Endothelial cell of umbilical vein (primary cell): Measurements from ENCODE around the gene AGPS. TPM values are rescaled to one million over a fixed set of nuclear protein-coding genes. Genes with fewer than 3 reads are reported as not detected.
A peak's percentile ranks its signal among the peaks of the same experiment; 100 is the strongest.

ENCODE experiments used
- BruUV-seq: library from RNA; stranded (reverse); fragments of 400-500 nt; replicated peaks from 2 replicates; lab custom pipeline; 2021; lab: Mats Ljungman, UMichigan
- CTCF ChIA-PET: fragments of 300-600, 350-600 bp; sonication (Branson Sonifier 250); formaldehyde crosslinking; loops from one replicate; lab custom pipeline; 2021; ENCODE audit warnings: antibody characterized with exemption, inconsistent platforms; lab: Charles Lee
- POLR2A ChIA-PET: fragments of 300-600, 350-600 bp; sonication (Branson Sonifier 250); formaldehyde crosslinking; loops from one replicate; lab custom pipeline; 2021; ENCODE audit warnings: antibody characterized with exemption, inconsistent platforms; lab: Charles Lee
- DNase-seq: peaks from one replicate; pipeline ENCODE4 v3.0.0-alpha.2; 2011; ENCODE audit warnings: low read depth, low spot score
- FAIRE-seq: peaks from 2 replicates; lab custom pipeline; 2011; peaks lifted over from hg19 to GRCh38; lab: Jason Lieb, UNC
- H2AFZ ChIP-seq: 2 replicates; pipeline ENCODE4 v1.6.0; 2012; ENCODE audit warnings: low read depth, low read length, control low read depth, inconsistent platforms
- H3K27ac ChIP-seq: 2 replicates; pipeline ENCODE4 v1.5.1; 2011; ENCODE audit warnings: low read depth, mild to moderate bottlenecking, control low read depth, low read length, moderate library complexity; ENCODE audit not compliant: insufficient read depth
- H3K27me3 ChIP-seq, 2 experiments: 2 replicates each; pipeline versions ENCODE4 v1.6.0 to v1.6.1; 2011; ENCODE audit warnings: low read length in 2 of 2, mixed read lengths in 1 of 2; ENCODE audit not compliant: control insufficient read depth in 2 of 2, insufficient read depth in 2 of 2
- H3K36me3 ChIP-seq, 2 experiments: 2 replicates in 1 of 2; 3 replicates in 1 of 2; pipeline ENCODE4 v1.5.1; 2011; ENCODE audit warnings: low read length in 2 of 2, mild to moderate bottlenecking in 1 of 2, moderate library complexity in 1 of 2; ENCODE audit not compliant: control insufficient read depth in 2 of 2, insufficient read depth in 2 of 2; ENCODE audit errors: extremely low read depth in 1 of 2
- H3K4me1 ChIP-seq: 3 replicates; pipeline ENCODE4 v1.5.1; 2011; ENCODE audit warnings: mild to moderate bottlenecking, low read length; ENCODE audit not compliant: control insufficient read depth, insufficient read depth; ENCODE audit errors: extremely low read depth
- H3K4me2 ChIP-seq: 2 replicates; pipeline ENCODE4 v1.6.1; 2011; ENCODE audit warnings: low read length, control low read depth, mixed read lengths; ENCODE audit not compliant: insufficient read depth
- H3K4me3 ChIP-seq, 3 experiments: fragments of 200-600 bp in 1 of 3; sonication (generic), shearing (Covaris generic) in 1 of 3; replicated peaks in 1 of 3; 2 replicates each; pipeline ENCODE4 v1.5.1; 2011 to 2016; ENCODE audit warnings: control low read depth in 3 of 3, low read length in 3 of 3, mild to moderate bottlenecking in 2 of 3, inconsistent platforms in 1 of 3, low read depth in 1 of 3, moderate library complexity in 1 of 3; ENCODE audit not compliant: insufficient read depth in 1 of 3
- H3K79me2 ChIP-seq: 2 replicates; pipeline ENCODE4 v1.6.0; 2012; ENCODE audit warnings: low read length, inconsistent platforms; ENCODE audit not compliant: control insufficient read depth, insufficient read depth
- H3K9ac ChIP-seq: replicated peaks from 2 replicates; pipeline ENCODE3; 2011; ENCODE audit warnings: low read length, control low read depth; ENCODE audit not compliant: insufficient read depth; ENCODE audit errors: extremely low read depth
- H3K9me1 ChIP-seq: replicated peaks from 3 replicates; pipeline ENCODE4 v1.6.0; 2011; ENCODE audit warnings: mild to moderate bottlenecking, low read length; ENCODE audit not compliant: control insufficient read depth, insufficient read depth; ENCODE audit errors: extremely low read depth
- H3K9me3 ChIP-seq: replicated peaks from 2 replicates; pipeline ENCODE4 v1.5.1; 2012; ENCODE audit warnings: low read length, inconsistent platforms; ENCODE audit not compliant: control insufficient read depth, insufficient read depth
- H4K20me1 ChIP-seq: replicated peaks from 2 replicates; pipeline ENCODE3; 2011; ENCODE audit warnings: mild to moderate bottlenecking, low read length; ENCODE audit not compliant: control insufficient read depth, insufficient read depth; ENCODE audit errors: extremely low read depth
- CTCF ChIP-seq, 2 donors: IDR thresholded peaks; 1 replicate in 1 of 2; 2 replicates in 1 of 2; pipeline ENCODE4 v1.5.1; 2011; ENCODE audit warnings: low read length in 2 of 2, mild to moderate bottlenecking in 2 of 2, moderate library complexity in 2 of 2, control low read depth in 1 of 2, inconsistent platforms in 1 of 2, low read depth in 1 of 2; ENCODE audit not compliant: insufficient read depth in 1 of 2; ENCODE audit errors: extremely low read depth in 1 of 2
- EZH2 ChIP-seq: IDR thresholded peaks from 2 replicates; pipeline ENCODE4 v1.6.1; 2012; ENCODE audit warnings: borderline replicate concordance, low read depth, mild to moderate bottlenecking, moderate library complexity, low read length, inconsistent platforms; ENCODE audit not compliant: severe bottlenecking
- FOS ChIP-seq: IDR thresholded peaks from 2 replicates; pipeline ENCODE4 v1.6.1; 2011; ENCODE audit warnings: mild to moderate bottlenecking, low read length, moderate library complexity, borderline replicate concordance; ENCODE audit not compliant: insufficient read depth
- GATA2 ChIP-seq: IDR thresholded peaks from 2 replicates; pipeline ENCODE4 v1.7.0; 2011; ENCODE audit warnings: low read depth, mild to moderate bottlenecking, moderate library complexity, mixed read lengths, low read length; ENCODE audit not compliant: insufficient read length, insufficient read depth
- JUN ChIP-seq: IDR thresholded peaks from 2 replicates; pipeline ENCODE4 v1.6.1; 2011; ENCODE audit warnings: borderline replicate concordance, low read depth; ENCODE audit not compliant: insufficient read length, insufficient read depth
- MAX ChIP-seq: IDR thresholded peaks from 2 replicates; pipeline ENCODE4 v1.6.1; 2011; ENCODE audit not compliant: insufficient read depth, insufficient read length
- MYC ChIP-seq: IDR thresholded peaks from one replicate; pipeline ENCODE4 v1.6.1; 2011; ENCODE audit warnings: mild to moderate bottlenecking, low read depth, low read length
- POLR2A ChIP-seq: IDR thresholded peaks from 2 replicates; pipeline ENCODE4 v1.6.1; 2012; ENCODE audit warnings: low read depth, mild to moderate bottlenecking, control low read depth, low read length
- POLR2AphosphoS5 ChIP-seq: IDR thresholded peaks from 2 replicates; pipeline ENCODE4 v1.6.1; 2012; ENCODE audit warnings: low read depth, mild to moderate bottlenecking, control low read depth, low read length, moderate library complexity; ENCODE audit not compliant: insufficient read depth
- dilution Hi-C: fragments of 300-500 bp; cut with MboI; formaldehyde crosslinking; loops from one replicate; pipeline ENCODE4 v1.15.0; 2019; ENCODE audit warnings: low sequenced_read_pairs; ENCODE audit not compliant: extremely low pct_ligation_motif_present
- intact Hi-C: fragments of 100-400 bp; cut with micrococcal nuclease; formaldehyde crosslinking; loops from one replicate; pipeline ENCODE4 v1.10.0; 2022
- polyA plus RNA-seq, 4 experiments: library from polyadenylated mRNA; depleted of rRNA in 3 of 4; stranded (reverse) in 3 of 4; unstranded in 1 of 4; fragments of >200 nt; gene quantifications; 2 replicates each; pipeline versions ENCODE4 v1.2.1 to v1.2.3, GENCODE V29; 2011 to 2012; ENCODE audit warnings: missing spikeins in 1 of 4
- total RNA-seq: library from RNA; stranded (reverse); gene quantifications from 2 replicates; pipeline ENCODE4 v1.2.3, GENCODE V29; 2021

AGPS gene
- total and polyA plus RNA-seq, 2 donors (not counting 3 experiments of a cell fraction or from before 2014, with no cell fraction given), result 10.1 to 96.5 TPM

GRCh38 chr2:177393203-177393755 is 706 bp downstream of the AGPS start:
- H4K20me1 ChIP-seq, result no peaks in the 10 kb centered on the region
- POLR2A ChIA-PET, result interaction anchor here (0.7 kb wide), 1 partner anchor 73 kb away, joined by 5 read pairs; no protein-coding TSS in a partner anchor
- CTCF ChIA-PET, result interaction anchor here (0.7 to 4.7 kb wide), 10 partner anchors 9 to 285 kb away, joined by 3 to 17 read pairs (median 6); partner anchors contain the start of gene NFE2L2
- DNase-seq, result no peak
- H3K9me1 ChIP-seq, result no peaks in the 10 kb centered on the region
- peak overlapping the region; percentile 56 to 99 (median 96) for H3K4me3 ChIP-seq
- peak overlapping the region; percentile 93 for H3K4me2 ChIP-seq
- TF ChIP-seq GATA2 (no peak), POLR2AphosphoS5 (no peak), POLR2A (no peak)
- H3K79me2 ChIP-seq, result peaks cover 51% of the 10 kb centered on the region
- peak overlapping the region; percentile 91 for H3K27ac ChIP-seq
- dilution Hi-C loops, result loop anchor here (10.0 kb wide), 1 partner anchor 228 kb away; no protein-coding TSS in a partner anchor
- intact Hi-C loops, result loop anchor here (2.0 kb wide), 1 partner anchor 160 kb away; a partner anchor contains a TSS
- no peak for FAIRE-seq
- peak overlapping the region; percentile 99 for H2AFZ ChIP-seq
- no peaks in the 10 kb centered on the region for H3K9me3 ChIP-seq
- H3K27me3 ChIP-seq, result no peaks in the 10 kb centered on the region
- TSS peak; percentile 43 for BruUV-seq
- H3K4me1 ChIP-seq, result peaks cover 56% of the 10 kb centered on the region
- H3K36me3 ChIP-seq, result no peaks in the 10 kb centered on the region
- peak overlapping the region; percentile 97 for H3K9ac ChIP-seq

- POLR2A ChIA-PET, result no interaction called here
Measured at GRCh38 chr2:177393824-177394593, 1.4 kb downstream of the AGPS start.

More at GRCh38 chr2:177393824-177394593, 1.4 kb downstream of the AGPS start:
- peak overlapping the region; percentile 97 for H3K9ac ChIP-seq
- dilution Hi-C loops (loop anchor here (10.0 kb wide), 1 partner anchor 229 kb away; no protein-coding TSS in a partner anchor), intact Hi-C loops (loop anchor here (2.0 kb wide), 1 partner anchor 159 kb away; a partner anchor contains a TSS)
- no peaks in the 10 kb centered on the region for H4K20me1 ChIP-seq
- CTCF ChIA-PET, result interaction anchor here (0.7 to 4.7 kb wide), 9 partner anchors 8 to 286 kb away, joined by 3 to 17 read pairs (median 7); partner anchors contain the start of gene NFE2L2
- H3K4me2 ChIP-seq, result peak overlapping the region; percentile 93
- peak overlapping the region; percentile 91 for H3K27ac ChIP-seq
- FAIRE-seq, result no peak
- H3K79me2 ChIP-seq, result peaks cover 59% of the 10 kb centered on the region
- no peak overlapping the region for H2AFZ ChIP-seq
- no peaks in the 10 kb centered on the region for H3K9me3 ChIP-seq
- H3K36me3 ChIP-seq, result no peaks in the 10 kb centered on the region
- H3K27me3 ChIP-seq, result no peaks in the 10 kb centered on the region
- H3K9me1 ChIP-seq, result no peaks in the 10 kb centered on the region
- no peak for DNase-seq
- H3K4me1 ChIP-seq, result peaks cover 63% of the 10 kb centered on the region
- no peak for TF ChIP-seq GATA2
- no peak for TF ChIP-seq MYC
- TF ChIP-seq POLR2AphosphoS5, result no peak
- TF ChIP-seq EZH2, result no peak
- TF ChIP-seq MAX, result no peak
- TF ChIP-seq CTCF (IDR thresholded peaks at IDR 0.05; ENCODE audit: extremely low read depth in 1 of 2, insufficient read depth in 1 of 2, low read depth in 1 of 2, low read length in 2 of 2), result no peak
- no peak for TF ChIP-seq FOS
- no peak for TF ChIP-seq JUN
- no peak for TF ChIP-seq POLR2A
- H3K4me3 ChIP-seq, result peak overlapping the region; percentile 56 to 99 (median 96)
- BruUV-seq, result no TSS peak
